Measurements from ENCODE around the gene BCAS1.

Gene BCAS1

DNA sequence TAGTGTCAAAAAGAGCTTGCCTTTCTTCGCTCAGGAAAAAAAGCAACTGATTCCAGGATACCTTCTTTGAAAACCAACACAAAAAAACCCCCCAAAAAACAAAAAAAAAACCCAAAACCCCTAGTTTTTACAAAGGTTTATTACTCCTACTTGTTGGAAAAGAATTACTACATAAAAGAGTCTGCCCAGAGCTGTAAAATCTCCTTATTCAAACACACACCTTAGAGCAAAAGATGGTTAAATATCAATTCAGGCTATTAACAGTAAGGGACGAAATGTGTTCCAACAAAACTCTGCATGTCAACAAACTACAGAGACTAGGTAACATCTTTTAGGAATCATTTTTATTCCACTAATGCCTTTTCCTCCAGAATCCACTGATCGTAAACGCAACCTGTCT, 42.7 kb downstream of the BCAS1 start:
- WGBS = 94% methylated on average over 4 of the region's 4 CpGs
- H3K36me3 ChIP-seq (ENCODE audit: insufficient read depth, low read length) = no peaks in the 10 kb centered on the region
- H3K4me1 ChIP-seq (ENCODE audit: insufficient read depth, low read length) = peaks cover 7% of the 10 kb centered on the region
- no peak overlapping the region for H3K4me3 ChIP-seq (ENCODE audit: low read length)
- no peak overlapping the region for H3K9ac ChIP-seq (ENCODE audit: low read depth, low read length)
- H3K9me3 ChIP-seq (ENCODE audit: insufficient read depth, low read depth, low read length) = no peaks in the 10 kb centered on the region
- H3K27ac ChIP-seq (ENCODE audit: low read depth, low read length) = no peak overlapping the region
- no peaks in the 10 kb centered on the region for H3K27me3 ChIP-seq (ENCODE audit: insufficient read depth, low read length)

- no peaks in the 10 kb centered on the region for H3K9me3 ChIP-seq (ENCODE audit: insufficient read depth, low read depth, low read length)
- H3K27me3 ChIP-seq (ENCODE audit: insufficient read depth, low read length) = no peaks in the 10 kb centered on the region
- H3K4me1 ChIP-seq (ENCODE audit: insufficient read depth, low read length) = peaks cover 7% of the 10 kb centered on the region
- 85% methylated on average over 7 of the region's 8 CpGs for WGBS
- no peaks in the 10 kb centered on the region for H3K36me3 ChIP-seq (ENCODE audit: insufficient read depth, low read length)
- H3K27ac ChIP-seq (ENCODE audit: low read depth, low read length) = no peak overlapping the region
- no peak overlapping the region for H3K9ac ChIP-seq (ENCODE audit: low read depth, low read length)
- no peak overlapping the region for H3K4me3 ChIP-seq (ENCODE audit: low read length)
Observed at GRCh38 chr20:54026295-54027064, 43.9 kb downstream of the BCAS1 start.

DNA sequence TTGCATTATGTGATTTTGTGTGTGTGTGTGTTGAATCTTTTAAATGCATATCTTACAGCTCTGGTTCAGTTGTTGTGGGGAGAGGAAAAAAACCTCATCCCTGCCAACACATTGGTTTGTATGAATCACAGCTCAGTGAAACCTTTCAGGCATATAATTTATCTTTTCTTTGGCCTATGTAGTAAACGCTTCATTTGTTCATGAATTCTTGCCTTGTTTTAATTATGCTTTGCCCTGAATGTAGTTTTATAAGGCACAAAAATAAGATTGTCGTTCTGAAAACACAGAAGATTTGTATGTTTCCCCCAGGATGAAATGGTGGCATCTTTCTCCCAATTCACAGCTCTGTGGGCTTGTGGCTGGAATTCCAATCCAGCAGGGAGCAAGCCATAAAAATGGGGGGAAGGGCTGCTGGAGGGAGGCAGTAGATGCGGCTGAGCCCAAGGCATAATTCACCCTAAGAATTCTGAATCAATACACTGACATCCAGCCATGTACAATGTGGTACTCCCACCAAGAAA, 45.1 kb downstream of the BCAS1 start:
- H3K9me3 ChIP-seq (ENCODE audit: insufficient read depth, low read depth, low read length) = no peaks in the 10 kb centered on the region
- H3K4me3 ChIP-seq (ENCODE audit: low read length) = no peak overlapping the region
- H3K27me3 ChIP-seq (ENCODE audit: insufficient read depth, low read length) = no peaks in the 10 kb centered on the region
- WGBS = 78% methylated on average over 3 of the region's 3 CpGs
- H3K9ac ChIP-seq (ENCODE audit: low read depth, low read length) = no peak overlapping the region
- peaks cover 7% of the 10 kb centered on the region for H3K4me1 ChIP-seq (ENCODE audit: insufficient read depth, low read length)
- H3K36me3 ChIP-seq (ENCODE audit: insufficient read depth, low read length) = no peaks in the 10 kb centered on the region
- no peak overlapping the region for H3K27ac ChIP-seq (ENCODE audit: low read depth, low read length)

- Histone ChIP-seq H3K4me1 (ENCODE audit: insufficient read depth, low read length) (peaks cover 7% of the 10 kb centered on the region), H3K9me3 (ENCODE audit: insufficient read depth, low read depth, low read length) (no peaks in the 10 kb centered on the region), H3K27me3 (ENCODE audit: insufficient read depth, low read length) (no peaks in the 10 kb centered on the region), H3K4me3 (ENCODE audit: low read length) (no peak overlapping the region), H3K27ac (ENCODE audit: low read depth, low read length) (no peak overlapping the region), H3K9ac (ENCODE audit: low read depth, low read length) (no peak overlapping the region), H3K36me3 (ENCODE audit: insufficient read depth, low read length) (no peaks in the 10 kb centered on the region)
- WGBS = 93% methylated on average over 3 of the region's 3 CpGs
Observed at GRCh38 chr20:54023406-54023805, 47.0 kb downstream of the BCAS1 start.

DNA sequence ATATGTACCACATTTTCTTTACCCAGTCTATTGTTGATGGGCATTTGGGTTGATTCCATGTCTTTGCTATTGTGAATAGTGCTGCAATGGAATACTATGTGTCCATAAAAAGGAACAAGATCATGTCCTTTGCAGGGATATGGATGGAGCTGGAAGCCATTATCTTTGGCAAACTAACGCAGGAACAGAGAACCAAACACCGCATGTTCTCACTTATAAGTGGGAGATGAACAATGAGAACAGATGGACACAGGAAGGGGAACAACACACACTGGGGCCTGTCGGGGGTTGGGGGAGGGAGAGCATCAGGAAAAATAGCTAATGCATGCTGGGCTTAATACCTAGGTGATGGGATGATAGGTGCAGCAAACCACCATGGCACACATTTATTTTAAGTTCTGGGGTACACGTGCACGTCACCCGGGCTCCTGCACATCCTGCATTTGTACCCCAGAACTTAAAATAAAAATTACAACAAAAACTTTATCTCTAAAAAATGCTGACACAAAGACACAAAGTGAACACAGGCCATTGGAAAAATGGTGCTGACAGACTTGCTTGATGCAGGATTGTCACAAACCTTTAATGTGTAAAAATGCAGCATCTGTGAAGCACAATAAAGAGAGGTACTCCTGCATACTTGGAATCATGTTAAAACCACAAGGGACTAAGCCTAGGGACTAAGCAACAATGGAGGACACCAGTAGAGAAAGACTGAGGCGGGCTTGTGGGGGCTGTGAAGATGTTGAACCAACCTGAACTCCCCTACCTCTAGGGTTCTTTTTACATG, 48.8 kb downstream of the BCAS1 start:
- 85% methylated on average over 7 of the region's 7 CpGs for WGBS
- H3K9ac ChIP-seq (ENCODE audit: low read depth, low read length) = no peak overlapping the region

GRCh38 chr20:54020868-54021267, 49.5 kb downstream of the BCAS1 start:
- Histone ChIP-seq H3K9me3 (ENCODE audit: insufficient read depth, low read depth, low read length) (no peaks in the 10 kb centered on the region), H3K4me1 (ENCODE audit: insufficient read depth, low read length) (peaks cover 7% of the 10 kb centered on the region), H3K27ac (ENCODE audit: low read depth, low read length) (no peak overlapping the region), H3K27me3 (ENCODE audit: insufficient read depth, low read length) (no peaks in the 10 kb centered on the region), H3K36me3 (ENCODE audit: insufficient read depth, low read length) (no peaks in the 10 kb centered on the region), H3K9ac (ENCODE audit: low read depth, low read length) (no peak overlapping the region), H3K4me3 (ENCODE audit: low read length) (no peak overlapping the region)
- WGBS = 94% methylated on average over 3 of the region's 3 CpGs

More for the DNA sequence above, 48.8 kb downstream of the BCAS1 start:
- no peaks in the 10 kb centered on the region for H3K36me3 ChIP-seq (ENCODE audit: insufficient read depth, low read length)
- no peaks in the 10 kb centered on the region for H3K27me3 ChIP-seq (ENCODE audit: insufficient read depth, low read length)
- peaks cover 7% of the 10 kb centered on the region for H3K4me1 ChIP-seq (ENCODE audit: insufficient read depth, low read length)
- H3K4me3 ChIP-seq (ENCODE audit: low read length) = no peak overlapping the region
- no peaks in the 10 kb centered on the region for H3K9me3 ChIP-seq (ENCODE audit: insufficient read depth, low read depth, low read length)
- no peak overlapping the region for H3K27ac ChIP-seq (ENCODE audit: low read depth, low read length)

DNA sequence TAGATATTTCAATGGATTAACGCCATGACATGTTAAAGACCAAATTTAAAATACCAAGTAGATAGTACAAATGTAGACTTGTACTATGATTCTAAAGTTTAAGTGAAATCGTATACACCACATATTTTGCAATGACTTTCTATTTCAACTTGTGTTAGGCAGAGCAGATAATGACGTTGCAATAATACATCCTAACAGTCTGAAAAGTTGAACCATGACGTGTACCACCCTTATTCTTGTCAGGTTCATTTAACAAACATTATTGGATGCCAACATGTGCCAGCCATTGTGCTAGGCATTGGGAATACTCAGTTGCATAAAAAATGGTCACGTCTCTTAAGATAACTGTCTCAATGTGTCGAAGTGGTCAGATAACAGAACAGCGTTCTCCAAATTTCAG, 50.0 kb downstream of the BCAS1 start:
- H3K36me3 ChIP-seq (ENCODE audit: insufficient read depth, low read length) = no peaks in the 10 kb centered on the region
- WGBS = 94% methylated on average over 6 of the region's 7 CpGs
- H3K27ac ChIP-seq (ENCODE audit: low read depth, low read length) = no peak overlapping the region
- no peaks in the 10 kb centered on the region for H3K27me3 ChIP-seq (ENCODE audit: insufficient read depth, low read length)
- no peaks in the 10 kb centered on the region for H3K9me3 ChIP-seq (ENCODE audit: insufficient read depth, low read depth, low read length)
- no peak overlapping the region for H3K9ac ChIP-seq (ENCODE audit: low read depth, low read length)
- no peak overlapping the region for H3K4me3 ChIP-seq (ENCODE audit: low read length)
- peaks cover 4% of the 10 kb centered on the region; the same call in 1 of the 2 replicates for H3K4me1 ChIP-seq (ENCODE audit: insufficient read depth, low read length)

DNA sequence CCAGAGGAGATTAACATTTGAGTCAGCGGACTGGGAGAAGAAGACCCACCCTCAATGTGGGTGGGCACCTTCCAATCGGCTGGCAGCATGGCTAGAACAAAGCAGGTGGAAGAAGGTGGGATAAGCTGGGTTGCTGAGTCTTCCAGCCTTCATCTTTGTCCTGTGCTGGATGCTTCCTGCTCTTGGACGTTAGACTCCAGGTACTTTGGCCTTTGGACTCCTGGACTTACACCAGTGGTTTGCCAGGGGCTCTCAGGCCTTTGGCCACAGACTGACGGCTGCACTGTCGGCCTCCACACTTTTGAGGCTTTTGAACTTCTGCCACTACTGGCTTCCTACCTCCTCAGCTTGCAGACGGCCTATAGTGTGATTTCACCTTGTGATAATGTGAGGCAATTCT, 50.8 kb downstream of the BCAS1 start:
- Histone ChIP-seq H3K4me1 (ENCODE audit: insufficient read depth, low read length) (no peaks in the 10 kb centered on the region), H3K9ac (ENCODE audit: low read depth, low read length) (no peak overlapping the region), H3K36me3 (ENCODE audit: insufficient read depth, low read length) (no peaks in the 10 kb centered on the region), H3K27ac (ENCODE audit: low read depth, low read length) (no peak overlapping the region), H3K27me3 (ENCODE audit: insufficient read depth, low read length) (no peaks in the 10 kb centered on the region), H3K9me3 (ENCODE audit: insufficient read depth, low read depth, low read length) (no peaks in the 10 kb centered on the region), H3K4me3 (ENCODE audit: low read length) (no peak overlapping the region)
- 93% methylated on average over 6 of the region's 6 CpGs for WGBS

DNA sequence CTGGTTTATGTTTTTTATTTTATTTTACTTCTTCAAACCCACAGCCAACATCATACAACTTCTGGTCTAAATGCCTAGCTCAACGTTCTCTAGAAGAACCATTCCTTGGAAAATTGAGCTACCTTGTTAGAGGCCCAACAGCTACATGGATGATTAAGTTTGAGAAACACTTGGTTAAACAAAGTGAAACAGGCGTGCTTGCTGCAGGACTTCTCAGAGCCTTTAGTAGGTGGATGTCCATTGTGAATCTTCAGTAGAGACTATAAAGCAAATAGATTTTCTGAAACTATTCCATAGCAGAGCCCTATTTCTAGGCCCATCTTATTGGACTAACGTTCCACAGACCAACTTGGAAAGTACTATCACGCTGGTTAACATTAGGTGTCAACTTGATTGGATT, 51.3 kb downstream of the BCAS1 start:
- no peaks in the 10 kb centered on the region for H3K9me3 ChIP-seq (ENCODE audit: insufficient read depth, low read depth, low read length)
- 0 out of 2 replicates have a peak, but pooled peaks cover 3% of the 10 kb centered on the region for H3K4me1 ChIP-seq (ENCODE audit: insufficient read depth, low read length)
- no peak overlapping the region for H3K4me3 ChIP-seq (ENCODE audit: low read length)
- H3K27me3 ChIP-seq (ENCODE audit: insufficient read depth, low read length) = no peaks in the 10 kb centered on the region
- no peak overlapping the region for H3K27ac ChIP-seq (ENCODE audit: low read depth, low read length)
- H3K9ac ChIP-seq (ENCODE audit: low read depth, low read length) = no peak overlapping the region
- whole genome bisulfite sequencing = 94% methylated on average over 4 of the region's 4 CpGs
- H3K36me3 ChIP-seq (ENCODE audit: insufficient read depth, low read length) = no peaks in the 10 kb centered on the region

GRCh38 chr20:54017846-54018245, 52.5 kb downstream of the BCAS1 start:
- Histone ChIP-seq H3K4me1 (ENCODE audit: insufficient read depth, low read length) (0 out of 2 replicates have a peak, but pooled peaks cover 3% of the 10 kb centered on the region), H3K4me3 (ENCODE audit: low read length) (no peak overlapping the region), H3K36me3 (ENCODE audit: insufficient read depth, low read length) (no peaks in the 10 kb centered on the region), H3K9ac (ENCODE audit: low read depth, low read length) (no peak overlapping the region), H3K27me3 (ENCODE audit: insufficient read depth, low read length) (no peaks in the 10 kb centered on the region), H3K27ac (ENCODE audit: low read depth, low read length) (no peak overlapping the region), H3K9me3 (ENCODE audit: insufficient read depth, low read depth, low read length) (no peaks in the 10 kb centered on the region)
- 91% methylated on average over 4 of the region's 4 CpGs for WGBS

DNA sequence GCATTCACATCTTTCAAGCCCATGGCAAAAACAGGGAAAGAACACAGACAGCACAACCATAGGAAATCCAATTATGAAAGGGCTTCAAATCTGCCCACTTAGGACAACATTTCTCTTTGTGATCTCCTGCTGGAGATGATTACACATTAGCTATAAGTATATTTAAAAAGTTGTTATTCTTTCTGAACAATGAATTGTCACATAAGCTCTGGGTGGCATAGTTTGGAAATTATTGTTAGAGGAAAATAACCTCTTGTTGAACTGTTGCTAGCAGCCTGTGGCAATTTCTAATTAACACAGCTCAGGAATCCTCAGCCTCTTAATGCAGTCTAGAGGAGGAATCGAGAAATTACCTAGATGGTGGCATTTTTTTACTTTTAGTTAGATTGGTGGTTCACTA, 54.9 kb downstream of the BCAS1 start:
- no peak overlapping the region for H3K9ac ChIP-seq (ENCODE audit: low read depth, low read length)
- H3K9me3 ChIP-seq (ENCODE audit: insufficient read depth, low read depth, low read length) = no peaks in the 10 kb centered on the region
- H3K27me3 ChIP-seq (ENCODE audit: insufficient read depth, low read length) = no peaks in the 10 kb centered on the region
- no peaks in the 10 kb centered on the region for H3K36me3 ChIP-seq (ENCODE audit: insufficient read depth, low read length)
- no peak overlapping the region for H3K27ac ChIP-seq (ENCODE audit: low read depth, low read length)
- WGBS = no CpG with 5 or more reads among the region's 1 CpG
- H3K4me1 ChIP-seq (ENCODE audit: insufficient read depth, low read length) = 0 out of 2 replicates have a peak, but pooled peaks cover 3% of the 10 kb centered on the region
- no peak overlapping the region for H3K4me3 ChIP-seq (ENCODE audit: low read length)

All from HUES64 (cell line).